Measurements from ENCODE around the gene UBA1.

The UBA1 gene

GRCh38 chrX:47244676-47245075 lies 51.0 kb downstream of the UBA1 start:
- Histone ChIP-seq H3K4me1 (ENCODE audit: low read length) (no peaks in the 10 kb centered on the region), H2AFZ (ENCODE audit: low read length) (no peak overlapping the region), H3K9me2 (replicated peaks; ENCODE audit: insufficient read depth, low read length) (no peaks in the 10 kb centered on the region), H3K4me3 (ENCODE audit: low read length) (no peak overlapping the region), H3K9me3 (replicated peaks; ENCODE audit: insufficient read depth, low read length) (no peaks in the 10 kb centered on the region), H3K79me2 (ENCODE audit: low read length) (no peaks in the 10 kb centered on the region), H3K36me3 (replicated peaks; ENCODE audit: insufficient read depth, low read length) (no peaks in the 10 kb centered on the region), H3K4me2 (ENCODE audit: low read depth, low read length) (no peak overlapping the region), H3K27me3 (replicated peaks; ENCODE audit: insufficient read depth, low read length) (no peaks in the 10 kb centered on the region), H3F3A (ENCODE audit: insufficient read depth, low read length) (no peaks in the 10 kb centered on the region), H3K9ac (ENCODE audit: low read length) (no peak overlapping the region), H3K27ac (ENCODE audit: low read length) (no peak overlapping the region), H4K20me1 (ENCODE audit: insufficient read depth, low read length) (no peaks in the 10 kb centered on the region)
- no peak for DNase-seq
- TF ChIP-seq EZH2 (optimal IDR thresholded peaks at IDR 0.05; ENCODE audit: low read depth, low read length) (no peak), EZH2phosphoT487 (IDR thresholded peaks at IDR 0.05; ENCODE audit: low read length) (no peak), CTCF (IDR thresholded peaks at IDR 0.05; ENCODE audit: low read length) (no peak)

DNA sequence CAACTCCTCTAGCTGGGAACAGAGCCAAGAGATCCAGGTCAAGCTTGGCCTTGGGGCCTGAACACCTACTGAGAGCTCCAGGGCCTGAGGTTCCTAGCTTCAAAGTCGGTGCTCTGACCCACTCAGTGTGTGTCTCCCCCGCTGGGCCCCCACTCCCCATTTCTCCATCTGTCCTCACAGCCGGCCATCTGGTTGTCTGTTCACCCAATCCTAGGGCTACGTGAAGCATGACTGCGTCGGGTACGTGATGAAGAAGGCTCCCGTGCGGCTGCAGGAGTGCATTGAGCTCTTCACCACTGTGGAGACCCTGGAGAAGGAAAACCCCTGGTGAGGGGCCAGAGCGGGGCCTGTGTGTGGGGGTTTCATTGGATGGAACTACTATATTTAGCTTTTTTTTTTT lies 51.5 kb downstream of the UBA1 start:
- H4K20me1 ChIP-seq (ENCODE audit: insufficient read depth, low read length) = no peaks in the 10 kb centered on the region
- no peaks in the 10 kb centered on the region for H3F3A ChIP-seq (ENCODE audit: insufficient read depth, low read length)
- H3K9me3 ChIP-seq (replicated peaks; ENCODE audit: insufficient read depth, low read length) = no peaks in the 10 kb centered on the region
- no peaks in the 10 kb centered on the region for H3K27me3 ChIP-seq (replicated peaks; ENCODE audit: insufficient read depth, low read length)
- no peak overlapping the region for H3K4me3 ChIP-seq (ENCODE audit: low read length)
- H3K79me2 ChIP-seq (ENCODE audit: low read length) = no peaks in the 10 kb centered on the region
- no peak overlapping the region for H3K27ac ChIP-seq (ENCODE audit: low read length)
- no peak overlapping the region for H3K4me2 ChIP-seq (ENCODE audit: low read depth, low read length)
- H2AFZ ChIP-seq (ENCODE audit: low read length) = no peak overlapping the region
- H3K9ac ChIP-seq (ENCODE audit: low read length) = no peak overlapping the region
- no peak for TF ChIP-seq EZH2 (optimal IDR thresholded peaks at IDR 0.05; ENCODE audit: low read depth, low read length)
- no peak for TF ChIP-seq EZH2phosphoT487 (IDR thresholded peaks at IDR 0.05; ENCODE audit: low read length)
- TF ChIP-seq CTCF (IDR thresholded peaks at IDR 0.05; ENCODE audit: low read length) = no peak
- DNase-seq = no peak
- no peaks in the 10 kb centered on the region for H3K4me1 ChIP-seq (ENCODE audit: low read length)
- no peaks in the 10 kb centered on the region for H3K9me2 ChIP-seq (replicated peaks; ENCODE audit: insufficient read depth, low read length)
- H3K36me3 ChIP-seq (replicated peaks; ENCODE audit: insufficient read depth, low read length) = no peaks in the 10 kb centered on the region

GRCh38 chrX:47247206-47247998 lies 53.8 kb downstream of the UBA1 start:
- H3K9me3 ChIP-seq (replicated peaks; ENCODE audit: insufficient read depth, low read length) = no peaks in the 10 kb centered on the region
- H2AFZ ChIP-seq (ENCODE audit: low read length) = no peak overlapping the region
- no peak overlapping the region for H3K4me2 ChIP-seq (ENCODE audit: low read depth, low read length)
- no peaks in the 10 kb centered on the region for H3K36me3 ChIP-seq (replicated peaks; ENCODE audit: insufficient read depth, low read length)
- H3K4me1 ChIP-seq (ENCODE audit: low read length) = no peaks in the 10 kb centered on the region
- H4K20me1 ChIP-seq (ENCODE audit: insufficient read depth, low read length) = no peaks in the 10 kb centered on the region
- DNase-seq = no peak
- no peak overlapping the region for H3K9ac ChIP-seq (ENCODE audit: low read length)
- no peaks in the 10 kb centered on the region for H3K79me2 ChIP-seq (ENCODE audit: low read length)
- no peaks in the 10 kb centered on the region for H3K27me3 ChIP-seq (replicated peaks; ENCODE audit: insufficient read depth, low read length)
- H3K27ac ChIP-seq (ENCODE audit: low read length) = no peak overlapping the region
- TF ChIP-seq EZH2 (optimal IDR thresholded peaks at IDR 0.05; ENCODE audit: low read depth, low read length) (no peak), EZH2phosphoT487 (IDR thresholded peaks at IDR 0.05; ENCODE audit: low read length) (no peak), CTCF (IDR thresholded peaks at IDR 0.05; ENCODE audit: low read length) (no peak)
- H3K9me2 ChIP-seq (replicated peaks; ENCODE audit: insufficient read depth, low read length) = no peaks in the 10 kb centered on the region
- H3F3A ChIP-seq (ENCODE audit: insufficient read depth, low read length) = no peaks in the 10 kb centered on the region
- H3K4me3 ChIP-seq (ENCODE audit: low read length) = no peak overlapping the region

Data from MM.1S (cell line).